Testis (tissue), 3 donors: ENCODE data around the gene NRARP. TPM values are rescaled to one million over a fixed set of nuclear protein-coding genes. Genes with fewer than 3 reads are reported as not detected.

Experiments used
- DNase-seq: peaks from one replicate; pipeline ENCODE4 v3.0.0-alpha.2; 2019
- H3K27ac ChIP-seq, 2 donors: fragments of 200-600 bp; sonication (generic); one replicate each; pipeline ENCODE4 v1.5.1; 2019
- H3K27me3 ChIP-seq: fragments of 200-600 bp; sonication (generic); one replicate; pipeline ENCODE4 v1.5.1; 2019
- H3K36me3 ChIP-seq: fragments of 200-600 bp; sonication (generic); one replicate; pipeline ENCODE4 v1.5.1; 2017; ENCODE audit warnings: low read depth; ENCODE audit errors: missing control alignments
- H3K4me1 ChIP-seq: fragments of 200-600 bp; sonication (generic); one replicate; pipeline ENCODE4 v1.5.1; 2019
- H3K4me3 ChIP-seq, 2 donors: fragments of 200-600 bp; sonication (generic); one replicate each; pipeline ENCODE4 v1.5.1; 2017 to 2019
- H3K9me3 ChIP-seq: fragments of 200-600 bp; sonication (generic); one replicate; pipeline ENCODE4 v1.5.1; 2017
- CTCF ChIP-seq, 3 experiments: fragments of 450-650 bp in 2 of 3; fragments of 200-600 bp in 1 of 3; sonication (generic) in 1 of 3; IDR thresholded peaks; one replicate each; pipeline ENCODE4 v1.5.1; 2016 to 2019; ENCODE audit warnings: antibody characterized with exemption in 3 of 3, mild to moderate bottlenecking in 2 of 3, moderate library complexity in 1 of 3
- POLR2A ChIP-seq: fragments of 450-650 bp; IDR thresholded peaks from one replicate; pipeline ENCODE4 v1.6.1; 2017; ENCODE audit warnings: antibody characterized with exemption, mild to moderate bottlenecking, moderate library complexity
- WGBS, 2 donors: methylation state at CpG; one replicate each; pipeline ENCODE4 v1.1.5; 2018; 5-methylcytosine and 5-hydroxymethylcytosine counted together
- intact Hi-C: fragments of 100-400 bp; cut with DNase I; formaldehyde crosslinking; loops from one replicate; pipeline ENCODE4 v1.15.1; 2023; ENCODE audit warnings: low total_unique reads
- polyA plus RNA-seq: library from polyadenylated mRNA; stranded (reverse); fragments of 350-450 nt; fragmentation: Illumina TruSeq; extraction: RNeasy Lipid Tissue Mini Kit (QIAGEN cat#74804); gene quantifications from one replicate; pipeline ENCODE4 v1.2.3, GENCODE V29; 2014; ENCODE audit warnings: low read depth, low replicate concordance; ENCODE audit not compliant: insufficient read depth
- total RNA-seq, 2 donors: library from RNA; depleted of rRNA; stranded (reverse); fragments of >200 nt; gene quantifications; one replicate each; pipeline ENCODE4 v1.2.3, GENCODE V29; 2016

Gene NRARP
- total and polyA plus RNA-seq, 3 donors from 2014 or later = 5.2 to 40.6 (median 14.4) TPM

- WGBS, 2 donors = 62 to 76% methylated on average over 4 of the region's 4 CpGs
- intact Hi-C loops = no loop called here
- no peaks in the 10 kb centered on the region for H3K27me3 ChIP-seq
- no peak within 1 kb of the TSS for H3K4me3 ChIP-seq
- H3K9me3 ChIP-seq = no peaks in the 10 kb centered on the region
- peaks cover 59% of the 10 kb centered on the region for H3K4me1 ChIP-seq
- TF ChIP-seq POLR2A = no peak
- TF ChIP-seq CTCF (IDR thresholded peaks at IDR 0.05) = no peak
- H3K27ac ChIP-seq = peak within 1 kb of the TSS; percentile 18 to 36
- DNase-seq = no peak
- H3K36me3 ChIP-seq = no peaks in the 10 kb centered on the region
Measured at GRCh38 chr9:137251194-137251461, 50.9 kb downstream of the NRARP start, which contains the start of gene STPG3. TSS of gene STPG3 (plus strand) at chr9:137251286. CDS start at chr9:137251287, 1 bp downstream.

- peak overlapping the region; percentile 18 to 36 for H3K27ac ChIP-seq
- peaks cover 56% of the 10 kb centered on the region for H3K4me1 ChIP-seq
- H3K4me3 ChIP-seq = no peak overlapping the region
- H3K9me3 ChIP-seq = no peaks in the 10 kb centered on the region
- H3K27me3 ChIP-seq = no peaks in the 10 kb centered on the region
- intact Hi-C loops = no loop called here
- peak; percentile 85 for DNase-seq
- WGBS, 2 donors = 40 to 74% methylated on average over 6 to 17 of the region's 18 CpGs
- TF ChIP-seq POLR2A (no peak), CTCF (IDR thresholded peaks at IDR 0.05) (no peak)
- H3K36me3 ChIP-seq = no peaks in the 10 kb centered on the region
Measured at GRCh38 chr9:137250329-137251193, 51.5 kb downstream of the NRARP start.

Other genes starting within 250 kb of the NRARP start
- 1 to 10 TPM; 5.7 to 9.6 TPM for gene ENTPD2, start 248.2 kb downstream of the NRARP start, total RNA-seq
- 8.5 TPM for gene ENTPD2, start 248.2 kb downstream of the NRARP start, polyA plus RNA-seq
- gene SAPCD2, start 231.7 kb downstream of the NRARP start, total RNA-seq = 1 to 10 TPM; 1.4 to 1.7 TPM
- 0.78 TPM for gene SAPCD2, start 231.7 kb downstream of the NRARP start, polyA plus RNA-seq
- gene UAP1L1, start 224.8 kb downstream of the NRARP start, total RNA-seq = 10 to 100 TPM in 1 of 2 donors, 1 to 10 TPM in 1; 7.2 to 10.1 TPM
- 6.9 TPM for gene UAP1L1, start 224.8 kb downstream of the NRARP start, polyA plus RNA-seq
- gene MAN1B1, start 215.3 kb downstream of the NRARP start, total RNA-seq = 100 to 1,000 TPM; 122 to 124 TPM
- gene MAN1B1, start 215.3 kb downstream of the NRARP start, polyA plus RNA-seq = 62.2 TPM
- gene DPP7, start 187.5 kb downstream of the NRARP start, total RNA-seq = 100 to 1,000 TPM; 207 to 215 TPM
- gene DPP7, start 187.5 kb downstream of the NRARP start, polyA plus RNA-seq = 242 TPM
- gene GRIN1, start 163.1 kb downstream of the NRARP start, total RNA-seq = 1 to 10 TPM; 1.5 to 3.8 TPM
- gene GRIN1, start 163.1 kb downstream of the NRARP start, polyA plus RNA-seq = 0.79 TPM
- 1 to 10 TPM; 2.4 to 5.1 TPM for gene LRRC26, start 132.2 kb downstream of the NRARP start, total RNA-seq
- gene LRRC26, start 132.2 kb downstream of the NRARP start, polyA plus RNA-seq = not detected
- gene TMEM210, start 130.2 kb downstream of the NRARP start, total RNA-seq = 10 to 100 TPM; 19.8 to 37.9 TPM
- gene TMEM210, start 130.2 kb downstream of the NRARP start, polyA plus RNA-seq = 83.2 TPM
- gene ANAPC2, start 113.7 kb downstream of the NRARP start, total RNA-seq = 10 to 100 TPM; 91.0 to 98.5 TPM
- gene ANAPC2, start 113.7 kb downstream of the NRARP start, polyA plus RNA-seq = 80.6 TPM
- gene SSNA1, start 113.6 kb downstream of the NRARP start, total RNA-seq = 100 to 1,000 TPM; 134 to 137 TPM
- gene SSNA1, start 113.6 kb downstream of the NRARP start, polyA plus RNA-seq = 211 TPM
- gene TPRN, start 101.5 kb downstream of the NRARP start, total RNA-seq = 10 to 100 TPM; 25.9 to 35.2 TPM
- 17.2 TPM for gene TPRN, start 101.5 kb downstream of the NRARP start, polyA plus RNA-seq
- 10 to 100 TPM; 48.0 to 51.2 TPM for gene TMEM203, start 96.6 kb downstream of the NRARP start, total RNA-seq
- 36.3 TPM for gene TMEM203, start 96.6 kb downstream of the NRARP start, polyA plus RNA-seq
- 10 to 100 TPM; 27.5 to 29.1 TPM for gene NDOR1, start 96.6 kb downstream of the NRARP start, total RNA-seq
- gene NDOR1, start 96.6 kb downstream of the NRARP start, polyA plus RNA-seq = 21.9 TPM
- gene RNF208, start 80.0 kb downstream of the NRARP start, total RNA-seq = 1 to 10 TPM; 3.0 to 4.1 TPM
- 7.7 TPM for gene RNF208, start 80.0 kb downstream of the NRARP start, polyA plus RNA-seq
- 1 to 10 TPM; 3.7 to 5.6 TPM for gene CYSRT1, start 77.1 kb downstream of the NRARP start, total RNA-seq
- gene CYSRT1, start 77.1 kb downstream of the NRARP start, polyA plus RNA-seq = 3.0 TPM
- gene RNF224, start 74.8 kb downstream of the NRARP start, total RNA-seq = under 1 TPM; 0.37 to 0.71 TPM
- 0.17 TPM for gene RNF224, start 74.8 kb downstream of the NRARP start, polyA plus RNA-seq
- gene SLC34A3, start 71.4 kb downstream of the NRARP start, total RNA-seq = under 1 TPM; 0.24 to 0.25 TPM
- 0.15 TPM for gene SLC34A3, start 71.4 kb downstream of the NRARP start, polyA plus RNA-seq
- gene TUBB4B, start 61.0 kb downstream of the NRARP start, total RNA-seq = 100 to 1,000 TPM; 856 to 940 TPM
- 1,777 TPM for gene TUBB4B, start 61.0 kb downstream of the NRARP start, polyA plus RNA-seq
- 10 to 100 TPM; 14.6 to 34.1 TPM for gene STPG3, start 51.0 kb downstream of the NRARP start, total RNA-seq
- 58.9 TPM for gene STPG3, start 51.0 kb downstream of the NRARP start, polyA plus RNA-seq
- 10 to 100 TPM; 60.9 to 76.7 TPM for gene NELFB, start 46.9 kb downstream of the NRARP start, total RNA-seq
- 55.0 TPM for gene NELFB, start 46.9 kb downstream of the NRARP start, polyA plus RNA-seq
- gene TOR4A, start 24.5 kb downstream of the NRARP start, total RNA-seq = 1 to 10 TPM; 3.4 to 4.5 TPM
- gene TOR4A, start 24.5 kb downstream of the NRARP start, polyA plus RNA-seq = 2.1 TPM
- 10 to 100 TPM; 15.5 to 24.5 TPM for gene EXD3, start 120.9 kb upstream of the NRARP start, total RNA-seq
- 8.9 TPM for gene EXD3, start 120.9 kb upstream of the NRARP start, polyA plus RNA-seq
- 1 to 10 TPM; 4.6 to 8.0 TPM for gene NOXA1, start 121.1 kb upstream of the NRARP start, total RNA-seq
- gene NOXA1, start 121.1 kb upstream of the NRARP start, polyA plus RNA-seq = 2.5 TPM
- gene ENTPD8, start 139.1 kb upstream of the NRARP start, total RNA-seq = 1 to 10 TPM; 2.0 to 2.2 TPM
- gene ENTPD8, start 139.1 kb upstream of the NRARP start, polyA plus RNA-seq = 0.37 TPM
- 100 to 1,000 TPM in 1 of 2 donors, 10 to 100 TPM in 1; 81.7 to 105 TPM for gene NSMF, start 157.1 kb upstream of the NRARP start, total RNA-seq
- gene NSMF, start 157.1 kb upstream of the NRARP start, polyA plus RNA-seq = 42.5 TPM
- 10 to 100 TPM; 10.9 to 17.8 TPM for gene PNPLA7, start 248.1 kb upstream of the NRARP start, total RNA-seq
- gene PNPLA7, start 248.1 kb upstream of the NRARP start, polyA plus RNA-seq = 4.2 TPM
- 10 to 100 TPM; 29.8 to 55.0 TPM for gene MRPL41, start 249.6 kb upstream of the NRARP start, total RNA-seq
- 25.9 TPM for gene MRPL41, start 249.6 kb upstream of the NRARP start, polyA plus RNA-seq